A549 (cell line): ENCODE results near the gene GPR150. TPM values are rescaled to one million over a fixed set of nuclear protein-coding genes. Genes with fewer than 3 reads are reported as not detected.

Experiments
- ATAC-seq, 2 experiments: fragments of 200-7000 bp in 1 of 2; fragments of >200 bp in 1 of 2; cut with Nextera tagmentation in 1 of 2; cut with Tn5 transposase in 1 of 2; 3 replicates each; pipeline versions ENCODE4 v1.8.0 to v1.9.1; 2018 to 2020; ENCODE audit warnings: mild to moderate bottlenecking in 1 of 2, moderate library complexity in 1 of 2
- CTCF ChIA-PET: fragments of 300-600 bp; sonication (Branson Sonifier 250); formaldehyde crosslinking; extraction: SDS; loops from one replicate; lab custom pipeline; 2021; ENCODE audit warnings: antibody characterized with exemption, inconsistent platforms; lab: Yijun Ruan, JAX
- POLR2A ChIA-PET: fragments of 350-600 bp; formaldehyde crosslinking; extraction: SDS; loops from one replicate; lab custom pipeline; 2021; ENCODE audit warnings: antibody characterized with exemption, inconsistent platforms; lab: Yijun Ruan, JAX
- DNase-seq, 2 experiments: peaks; one replicate each; pipeline versions ENCODE4 v3.0.0 to v3.0.0-alpha.2; 2011 to 2016; ENCODE audit warnings: low read depth in 1 of 2, low spot score in 1 of 2
- FAIRE-seq: peaks from 2 replicates; lab custom pipeline; 2011; peaks lifted over from hg19 to GRCh38; lab: Jason Lieb, UNC
- H3K27ac ChIP-seq, 2 experiments: fragments of >200 bp; sonication (Bioruptor Twin); formaldehyde crosslinking; 3 replicates each; pipeline ENCODE4 v1.5.1; 2016 to 2017
- H3K4me1 ChIP-seq: fragments of >200 bp; sonication (Bioruptor Twin); formaldehyde crosslinking; 3 replicates; pipeline ENCODE4 v1.6.1; 2016
- H3K4me2 ChIP-seq: fragments of >200 bp; sonication (Bioruptor Twin); formaldehyde crosslinking; 3 replicates; pipeline ENCODE4 v1.6.1; 2016
- H3K4me3 ChIP-seq: fragments of >200 bp; sonication (Bioruptor Twin); formaldehyde crosslinking; 3 replicates; pipeline ENCODE4 v1.5.1; 2016
- H3K9me3 ChIP-seq: fragments of >200 bp; sonication (Bioruptor Twin); formaldehyde crosslinking; 3 replicates; pipeline ENCODE4 v1.6.1; 2016
- ATOH8 ChIP-seq: fragments of 250-450 bp; sonication (Bioruptor Pico); IDR thresholded peaks from 2 replicates; pipeline ENCODE4 v1.5.0; 2020; ENCODE audit warnings: low read depth, mild to moderate bottlenecking, moderate library complexity
- BHLHE40 ChIP-seq: IDR thresholded peaks from 2 replicates; pipeline ENCODE4 v1.6.1; 2012; ENCODE audit warnings: low read depth, low read length, inconsistent platforms
- CBX8 ChIP-seq: fragments of 200-600 bp; sonication (generic); IDR thresholded peaks from 2 replicates; pipeline ENCODE4 v1.6.1; 2016
- EHF ChIP-seq: fragments of 250-450 bp; sonication (Bioruptor Pico); IDR thresholded peaks from 2 replicates; pipeline ENCODE4 v1.5.0; 2020; ENCODE audit warnings: mild to moderate bottlenecking
- ELK1 ChIP-seq: fragments of 150-350 bp; IDR thresholded peaks from 2 replicates; pipeline ENCODE4 v1.6.1; 2014; ENCODE audit warnings: low read depth, mild to moderate bottlenecking, low read length
- EP300 ChIP-seq, 2 experiments: fragments of >200 bp; sonication (Bioruptor Twin); formaldehyde crosslinking; IDR thresholded peaks; 2 replicates in 1 of 2; 3 replicates in 1 of 2; pipeline ENCODE4 v1.6.1; 2016 to 2017
- FOSB ChIP-seq: fragments of 250-450 bp; sonication (Bioruptor Pico); IDR thresholded peaks from 2 replicates; pipeline ENCODE4 v1.5.0; 2020; ENCODE audit warnings: mild to moderate bottlenecking, moderate library complexity
- GATA3 ChIP-seq: IDR thresholded peaks from 2 replicates; pipeline ENCODE4 v1.6.1; 2012; ENCODE audit warnings: borderline replicate concordance
- HES2 ChIP-seq: fragments of >200 bp; sonication (Bioruptor Twin); formaldehyde crosslinking; IDR thresholded peaks from 2 replicates; pipeline ENCODE4 v1.6.1; 2016
- HMGXB4 ChIP-seq: fragments of 250-450 bp; sonication (Bioruptor Pico); IDR thresholded peaks from 2 replicates; pipeline ENCODE4 v1.5.0; 2021; ENCODE audit warnings: mild to moderate bottlenecking, moderate library complexity, borderline replicate concordance
- HOXA7 ChIP-seq: fragments of 250-450 bp; sonication (Bioruptor Pico); IDR thresholded peaks from 2 replicates; pipeline ENCODE4 v1.5.0; 2020; ENCODE audit warnings: mild to moderate bottlenecking, moderate library complexity
- HOXB13 ChIP-seq: fragments of 250-450 bp; sonication (Bioruptor Pico); IDR thresholded peaks from 2 replicates; pipeline ENCODE4 v1.5.0; 2020; ENCODE audit warnings: low read depth, mild to moderate bottlenecking, moderate library complexity
- JUNB ChIP-seq: fragments of >200 bp; sonication (Bioruptor Twin); formaldehyde crosslinking; IDR thresholded peaks from 2 replicates; pipeline ENCODE4 v1.6.1; 2016
- KDM5A ChIP-seq: fragments of 200-600 bp; sonication (generic); IDR thresholded peaks from 2 replicates; pipeline ENCODE4 v1.6.1; 2016; ENCODE audit warnings: antibody characterized with exemption, mild to moderate bottlenecking
- MAFK ChIP-seq: fragments of 450-650 bp; IDR thresholded peaks from 2 replicates; pipeline ENCODE4 v1.6.1; 2014; ENCODE audit not compliant: partially characterized antibody
- MAX ChIP-seq: IDR thresholded peaks from 2 replicates; pipeline ENCODE4 v1.6.1; 2012
- MYC ChIP-seq: IDR thresholded peaks from 2 replicates; pipeline ENCODE4 v1.6.1; 2012; ENCODE audit warnings: mild to moderate bottlenecking, inconsistent platforms, low read length, improper control_type of control experiment, borderline replicate concordance
- NR3C1 ChIP-seq: fragments of >200 bp; sonication (Bioruptor Twin); formaldehyde crosslinking; IDR thresholded peaks from 3 replicates; pipeline ENCODE4 v1.6.1; 2017
- RFX5 ChIP-seq: fragments of 450-650 bp; IDR thresholded peaks from 2 replicates; pipeline ENCODE4 v1.7.1; 2014; ENCODE audit warnings: antibody characterized with exemption, mild to moderate bottlenecking, moderate library complexity
- RNF2 ChIP-seq: fragments of 200-600 bp; sonication (generic); IDR thresholded peaks from 2 replicates; pipeline ENCODE4 v1.6.1; 2016; ENCODE audit warnings: low read depth, mild to moderate bottlenecking, antibody characterized with exemption, moderate library complexity, borderline replicate concordance
- TFCP2L1 ChIP-seq: fragments of 250-450 bp; sonication (Bioruptor Pico); IDR thresholded peaks from 2 replicates; pipeline ENCODE4 v1.5.0; 2021; ENCODE audit warnings: mild to moderate bottlenecking
- ZC3H11A ChIP-seq: fragments of 450-650 bp; IDR thresholded peaks from 2 replicates; pipeline ENCODE4 v1.6.1; 2014; ENCODE audit warnings: antibody characterized with exemption, mild to moderate bottlenecking
- ZSCAN20 ChIP-seq: fragments of 250-450 bp; sonication (Bioruptor Pico); IDR thresholded peaks from 2 replicates; pipeline ENCODE4 v1.8.0; 2022; ENCODE audit warnings: mild to moderate bottlenecking, moderate library complexity
- WGBS: methylation state at CpG from one replicate; pipeline ENCODE4 v1.1.6; 2017; ENCODE audit errors: missing lambda C conversion rate; 5-methylcytosine and 5-hydroxymethylcytosine counted together
- polyA plus RNA-seq, 4 experiments: library from polyadenylated mRNA; depleted of rRNA in 3 of 4; stranded (reverse); fragments of >200 nt; fragmentation: RNase III in 1 of 4; extraction: RNeasy Plus Mini Kit Qiagen cat#74134 plus additional on column Dnase treatment in 1 of 4; gene quantifications; 2 replicates in 3 of 4; 3 replicates in 1 of 4; pipeline ENCODE4 v1.2.3, GENCODE V29; 2011 to 2017

The GPR150 gene
- polyA plus RNA-seq, 2 of the 4 experiments (the other 2 are of a cell fraction), result 0.13 TPM; not detected in 1

- TF ChIP-seq HMGXB4 (CRISPR knock-in tag) (no peak), JUNB (no peak), HES2 (no peak), RFX5 (no peak), HOXB13 (CRISPR knock-in tag) (no peak), MAX (no peak), ZC3H11A (no peak), MAFK (no peak), HOXA7 (CRISPR knock-in tag) (no peak), RNF2 (no peak)
- ChIA-PET POLR2A (interaction anchor here (1.2 kb wide), 1 partner anchor 23 kb away, joined by 4 read pairs; the partner anchor contains the start of gene RFESD), CTCF (interaction anchor here (0.6 to 3.3 kb wide), 7 partner anchors 8 to 176 kb away, joined by 3 to 18 read pairs (median 5); no protein-coding TSS in a partner anchor)
- no peak overlapping the region for H3K4me2 ChIP-seq
- no peak overlapping the region for H3K27ac ChIP-seq
- H3K9me3 ChIP-seq, result no peaks in the 10 kb centered on the region
- no peak for ATAC-seq
- WGBS, result 82% methylated on average over 5 of the region's 5 CpGs
- H3K4me3 ChIP-seq, result no peak overlapping the region
- DNase-seq, result no peak
- H3K4me1 ChIP-seq, result no peaks in the 10 kb centered on the region
- no peak for FAIRE-seq
These were observed 50.1 kb downstream of the GPR150 start for GRCh38 chr5:95669985-95670384.

GRCh38 chr5:95670568-95670967 lies 50.7 kb downstream of the GPR150 start:
- POLR2A ChIA-PET, result interaction anchor here (1.2 kb wide), 1 partner anchor 24 kb away, joined by 4 read pairs; the partner anchor contains the start of gene RFESD
- H3K27ac ChIP-seq, result no peak overlapping the region
- FAIRE-seq (no peak), ATAC-seq (no peak)
- WGBS, result 85% methylated on average over 3 of the region's 3 CpGs
- no peak overlapping the region for H3K4me3 ChIP-seq
- TF ChIP-seq NR3C1 (no peak), TFCP2L1 (CRISPR knock-in tag) (no peak), HOXB13 (CRISPR knock-in tag) (no peak), MYC (no peak), MAFK (no peak), GATA3 (no peak), EHF (CRISPR knock-in tag) (no peak), MAX (no peak), KDM5A (no peak), JUNB (no peak), BHLHE40 (no peak), ATOH8 (CRISPR knock-in tag) (no peak), HOXA7 (CRISPR knock-in tag) (no peak), HES2 (no peak), ZSCAN20 (no peak), FOSB (CRISPR knock-in tag) (no peak), CBX8 (no peak), ELK1 (no peak), EP300 (IDR thresholded peaks at IDR 0.05) (no peak)
- TF ChIP-seq, all 56 proteins: peak for 0
- no peaks in the 10 kb centered on the region for H3K9me3 ChIP-seq
- H3K4me1 ChIP-seq, result no peaks in the 10 kb centered on the region
- DNase-seq, result no peak
- H3K4me2 ChIP-seq, result no peak overlapping the region
- CTCF ChIA-PET, result interaction anchor here (0.6 to 3.3 kb wide), 9 partner anchors 9 to 176 kb away, joined by 3 to 18 read pairs (median 3); no protein-coding TSS in a partner anchor

Other genes with a start within 250 kb of the GPR150 start
- 0.05 TPM in 1 of 2 replicates, not detected in the other for gene FAM81B, start 228.7 kb upstream of the GPR150 start, polyA plus RNA-seq (2011; rRNA removed)
- gene FAM81B, start 228.7 kb upstream of the GPR150 start, polyA plus RNA-seq (2017; fragmentation: RNase III; extraction: RNeasy Plus Mini Kit Qiagen cat#74134 plus additional on column Dnase treatment), result not detected in 3 replicates
- gene SKIC3, start 65.1 kb upstream of the GPR150 start, polyA plus RNA-seq (2011; rRNA removed), result 74.1 and 91.3 TPM in 2 replicates
- 33.7 to 35.5 TPM (median 34.0 TPM) in 3 replicates for gene SKIC3, start 65.1 kb upstream of the GPR150 start, polyA plus RNA-seq (2017; fragmentation: RNase III; extraction: RNeasy Plus Mini Kit Qiagen cat#74134 plus additional on column Dnase treatment)
- gene ARSK, start 65.0 kb upstream of the GPR150 start, polyA plus RNA-seq (2011; rRNA removed), result 12.5 and 14.0 TPM in 2 replicates
- 5.6 to 7.0 TPM (median 6.7 TPM) in 3 replicates for gene ARSK, start 65.0 kb upstream of the GPR150 start, polyA plus RNA-seq (2017; fragmentation: RNase III; extraction: RNeasy Plus Mini Kit Qiagen cat#74134 plus additional on column Dnase treatment)
- 4.8 and 5.4 TPM in 2 replicates for gene RFESD, start 26.7 kb downstream of the GPR150 start, polyA plus RNA-seq (2011; rRNA removed)
- gene RFESD, start 26.7 kb downstream of the GPR150 start, polyA plus RNA-seq (2017; fragmentation: RNase III; extraction: RNeasy Plus Mini Kit Qiagen cat#74134 plus additional on column Dnase treatment), result 1.6 to 2.1 TPM (median 2.0 TPM) in 3 replicates
- gene SPATA9, start 62.9 kb downstream of the GPR150 start, polyA plus RNA-seq (2011; rRNA removed), result 0.15 and 0.16 TPM in 2 replicates
- gene SPATA9, start 62.9 kb downstream of the GPR150 start, polyA plus RNA-seq (2017; fragmentation: RNase III; extraction: RNeasy Plus Mini Kit Qiagen cat#74134 plus additional on column Dnase treatment), result not detected in 3 replicates
- gene RHOBTB3, start 111.2 kb downstream of the GPR150 start, polyA plus RNA-seq (2011; rRNA removed), result 28.6 and 37.5 TPM in 2 replicates
- gene RHOBTB3, start 111.2 kb downstream of the GPR150 start, polyA plus RNA-seq (2017; fragmentation: RNase III; extraction: RNeasy Plus Mini Kit Qiagen cat#74134 plus additional on column Dnase treatment), result 7.3 to 11.1 TPM (median 9.1 TPM) in 3 replicates
- gene GLRX, start 202.6 kb downstream of the GPR150 start, polyA plus RNA-seq (2011; rRNA removed), result 329 and 381 TPM in 2 replicates
- 96.4 to 113 TPM (median 106 TPM) in 3 replicates for gene GLRX, start 202.6 kb downstream of the GPR150 start, polyA plus RNA-seq (2017; fragmentation: RNase III; extraction: RNeasy Plus Mini Kit Qiagen cat#74134 plus additional on column Dnase treatment)